Testis (tissue), 2 donors: ENCODE data around the gene NLGN2.

Experiments
- POLR2A ChIP-seq: fragments of 450-650 bp; IDR thresholded peaks from one replicate; pipeline ENCODE4 v1.6.1; 2017; ENCODE audit warnings: antibody characterized with exemption, mild to moderate bottlenecking, moderate library complexity
- TF ChIP-seq, protein P1 (sequence below), 3 experiments: fragments of 450-650 bp in 2 of 3; fragments of 200-600 bp in 1 of 3; sonication (generic) in 1 of 3; IDR thresholded peaks; one replicate each; pipeline ENCODE4 v1.5.1; 2016 to 2019; ENCODE audit warnings: antibody characterized with exemption in 3 of 3, mild to moderate bottlenecking in 2 of 3, moderate library complexity in 1 of 3

DNA sequence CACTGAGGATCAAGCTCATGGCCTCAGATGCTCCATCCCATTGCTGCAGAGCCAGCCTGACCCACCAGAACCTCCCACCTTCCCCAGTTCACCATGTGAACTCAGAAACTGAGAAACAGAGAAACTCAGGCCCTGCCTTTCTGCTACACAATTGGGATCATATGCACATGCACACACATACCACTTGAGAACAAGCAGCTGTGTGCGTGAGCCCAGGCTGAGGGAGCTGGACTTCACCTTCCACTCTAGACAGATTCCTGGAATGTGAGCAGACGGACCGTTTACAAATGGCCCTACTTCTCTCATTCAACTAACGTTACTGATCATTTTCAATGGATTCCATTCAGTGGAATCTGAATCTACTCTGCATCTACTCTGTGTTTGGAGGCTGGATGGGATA, 16.0 kb downstream of the NLGN2 start:
- TF ChIP-seq, protein P1, sequence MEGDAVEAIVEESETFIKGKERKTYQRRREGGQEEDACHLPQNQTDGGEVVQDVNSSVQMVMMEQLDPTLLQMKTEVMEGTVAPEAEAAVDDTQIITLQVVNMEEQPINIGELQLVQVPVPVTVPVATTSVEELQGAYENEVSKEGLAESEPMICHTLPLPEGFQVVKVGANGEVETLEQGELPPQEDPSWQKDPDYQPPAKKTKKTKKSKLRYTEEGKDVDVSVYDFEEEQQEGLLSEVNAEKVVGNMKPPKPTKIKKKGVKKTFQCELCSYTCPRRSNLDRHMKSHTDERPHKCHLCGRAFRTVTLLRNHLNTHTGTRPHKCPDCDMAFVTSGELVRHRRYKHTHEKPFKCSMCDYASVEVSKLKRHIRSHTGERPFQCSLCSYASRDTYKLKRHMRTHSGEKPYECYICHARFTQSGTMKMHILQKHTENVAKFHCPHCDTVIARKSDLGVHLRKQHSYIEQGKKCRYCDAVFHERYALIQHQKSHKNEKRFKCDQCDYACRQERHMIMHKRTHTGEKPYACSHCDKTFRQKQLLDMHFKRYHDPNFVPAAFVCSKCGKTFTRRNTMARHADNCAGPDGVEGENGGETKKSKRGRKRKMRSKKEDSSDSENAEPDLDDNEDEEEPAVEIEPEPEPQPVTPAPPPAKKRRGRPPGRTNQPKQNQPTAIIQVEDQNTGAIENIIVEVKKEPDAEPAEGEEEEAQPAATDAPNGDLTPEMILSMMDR (IDR thresholded peaks at IDR 0.05) = no peak
- no peak for TF ChIP-seq POLR2A
